Osteocyte (in vitro differentiated cells): ENCODE data around the gene AGR2. TPM values are rescaled to one million over a fixed set of nuclear protein-coding genes. Genes with fewer than 3 reads are reported as not detected.

Experiments used
- DNase-seq: peaks from one replicate; pipeline ENCODE4 v3.0.0; 2021; ENCODE audit warnings: mixed read lengths; ENCODE audit not compliant: unreplicated experiment; ENCODE audit errors: extremely low spot score
- H3K27ac Mint-ChIP-seq: one replicate; pipeline ENCODE4 v1.8.0; 2021; ENCODE audit warnings: mild to moderate bottlenecking, mixed read lengths; ENCODE audit not compliant: unreplicated experiment
- H3K27me3 Mint-ChIP-seq: one replicate; pipeline ENCODE4 v1.8.0; 2021; ENCODE audit warnings: mixed read lengths; ENCODE audit not compliant: unreplicated experiment
- H3K36me3 Mint-ChIP-seq: one replicate; pipeline ENCODE4 v1.8.0; 2021; ENCODE audit warnings: mixed read lengths; ENCODE audit not compliant: unreplicated experiment
- H3K4me1 Mint-ChIP-seq: one replicate; pipeline ENCODE4 v1.8.0; 2021; ENCODE audit warnings: mixed read lengths; ENCODE audit not compliant: unreplicated experiment
- H3K4me3 Mint-ChIP-seq: one replicate; pipeline ENCODE4 v1.8.0; 2021; ENCODE audit warnings: mild to moderate bottlenecking, moderate library complexity, mixed read lengths; ENCODE audit not compliant: unreplicated experiment
- H3K9me3 Mint-ChIP-seq: one replicate; pipeline ENCODE4 v1.8.0; 2021; ENCODE audit warnings: mixed read lengths; ENCODE audit not compliant: unreplicated experiment
- CTCF ChIP-seq: fragments of 200-600 bp; sonication (generic); IDR thresholded peaks from 2 replicates; pipeline ENCODE4 v1.5.0; 2021; ENCODE audit warnings: antibody characterized with exemption, mild to moderate bottlenecking, moderate library complexity
- total RNA-seq: library from RNA; stranded (reverse); gene quantifications from 2 replicates; pipeline ENCODE4 v1.2.1, GENCODE V29; 2021

Gene AGR2
- total RNA-seq, 1 donor from 2014 or later, result not detected

- H3K36me3 Mint-ChIP-seq, result no peaks in the 10 kb centered on the region
- no peaks in the 10 kb centered on the region for H3K9me3 Mint-ChIP-seq
- no peak for TF ChIP-seq CTCF
- H3K4me3 Mint-ChIP-seq, result no peak overlapping the region
- no peaks in the 10 kb centered on the region for H3K4me1 Mint-ChIP-seq
- no peak for DNase-seq
- H3K27ac Mint-ChIP-seq, result no peak overlapping the region
- H3K27me3 Mint-ChIP-seq, result no peaks in the 10 kb centered on the region
Observed at GRCh38 chr7:16779051-16779450, 25.7 kb downstream of the AGR2 start.

GRCh38 chr7:16778476-16778875 is 26.3 kb downstream of the AGR2 start:
- Mint-ChIP-seq H3K27ac (no peak overlapping the region), H3K36me3 (no peaks in the 10 kb centered on the region), H3K9me3 (no peaks in the 10 kb centered on the region), H3K4me1 (no peaks in the 10 kb centered on the region), H3K4me3 (no peak overlapping the region), H3K27me3 (no peaks in the 10 kb centered on the region)
- no peak for DNase-seq
- TF ChIP-seq CTCF, result no peak

GRCh38 chr7:16776053-16776452 is 28.7 kb downstream of the AGR2 start:
- no peak for DNase-seq
- Mint-ChIP-seq H3K36me3 (no peaks in the 10 kb centered on the region), H3K9me3 (no peaks in the 10 kb centered on the region), H3K4me3 (no peak overlapping the region), H3K4me1 (peaks cover under 1% of the 10 kb centered on the region), H3K27ac (no peak overlapping the region), H3K27me3 (no peaks in the 10 kb centered on the region)
- TF ChIP-seq CTCF, result no peak

GRCh38 chr7:16774986-16775385 is 29.8 kb downstream of the AGR2 start:
- H3K27ac Mint-ChIP-seq, result no peak overlapping the region

DNA sequence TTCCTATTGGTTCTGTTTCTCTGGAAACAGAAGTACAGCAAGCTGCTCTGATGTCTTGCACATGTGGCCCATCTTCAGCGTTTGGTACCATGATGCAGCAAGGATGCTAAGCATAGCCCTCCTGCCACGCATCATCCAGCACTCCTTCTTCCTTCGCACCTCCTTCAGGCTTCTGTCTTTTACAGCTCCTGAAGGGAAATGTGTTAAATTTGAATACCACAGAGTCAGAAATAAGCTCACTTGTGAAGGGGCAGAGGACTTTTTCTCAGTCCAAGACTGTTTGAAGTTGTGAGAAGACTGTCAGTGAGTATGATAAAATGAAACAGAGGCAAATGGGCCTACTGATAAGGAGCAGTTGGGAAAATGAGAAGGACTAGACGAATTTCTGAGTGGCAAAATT is 30.5 kb downstream of the AGR2 start:
- Mint-ChIP-seq H3K36me3 (no peaks in the 10 kb centered on the region), H3K27me3 (no peaks in the 10 kb centered on the region), H3K27ac (no peak overlapping the region), H3K4me1 (peaks cover 7% of the 10 kb centered on the region), H3K9me3 (no peaks in the 10 kb centered on the region), H3K4me3 (no peak overlapping the region)
- TF ChIP-seq CTCF, result no peak
- no peak for DNase-seq

More at GRCh38 chr7:16774986-16775385, 29.8 kb downstream of the AGR2 start:
- H3K4me3 Mint-ChIP-seq, result no peak overlapping the region
- H3K9me3 Mint-ChIP-seq, result no peaks in the 10 kb centered on the region
- DNase-seq, result no peak
- peaks cover 7% of the 10 kb centered on the region for H3K4me1 Mint-ChIP-seq
- H3K27me3 Mint-ChIP-seq, result no peaks in the 10 kb centered on the region
- no peaks in the 10 kb centered on the region for H3K36me3 Mint-ChIP-seq
- TF ChIP-seq CTCF, result no peak
